Measurements from ENCODE around the gene PYHIN1.

The PYHIN1 gene

GRCh38 chr1:158931055-158931737 is at the start of gene PYHIN1:
TSS of gene PYHIN1 (plus strand) at chr1:158931552. CDS start at chr1:158936911, 5,359 bp downstream.
- DNase-seq: no peak

- no peak for DNase-seq
Observed at GRCh38 chr1:158893654-158894053, 37.7 kb upstream of the PYHIN1 start.

- DNase-seq: no peak
Observed at GRCh38 chr1:158898722-158899121, 32.6 kb upstream of the PYHIN1 start.

GRCh38 chr1:158901623-158902022 is 29.7 kb upstream of the PYHIN1 start:
- no peak for DNase-seq

- DNase-seq: no peak
Observed at GRCh38 chr1:158916085-158916484, 15.3 kb upstream of the PYHIN1 start.

- no peak for DNase-seq
Observed at GRCh38 chr1:158924677-158925076, 6.7 kb upstream of the PYHIN1 start.

GRCh38 chr1:158930504-158930903 is 848 bp upstream of the PYHIN1 start:
- no peak for DNase-seq

GRCh38 chr1:158932171-158932570 is 819 bp downstream of the PYHIN1 start:
- no peak for DNase-seq

GRCh38 chr1:158933621-158934020 is 2.3 kb downstream of the PYHIN1 start:
- no peak for DNase-seq

GRCh38 chr1:158939180-158939579 is 7.8 kb downstream of the PYHIN1 start:
- DNase-seq: no peak

GRCh38 chr1:158941317-158941716 is 10.0 kb downstream of the PYHIN1 start:
- DNase-seq: no peak

- DNase-seq: no peak
Observed at GRCh38 chr1:158942490-158942889, 11.1 kb downstream of the PYHIN1 start.

GRCh38 chr1:158943059-158943458 is 11.7 kb downstream of the PYHIN1 start:
- no peak for DNase-seq

- DNase-seq: no peak
Observed at GRCh38 chr1:158945061-158945460, 13.7 kb downstream of the PYHIN1 start.

GRCh38 chr1:158946785-158947184 is 15.4 kb downstream of the PYHIN1 start:
- DNase-seq: no peak

GRCh38 chr1:158951956-158952355 is 20.6 kb downstream of the PYHIN1 start:
- no peak for DNase-seq

GRCh38 chr1:158952416-158952815 is 21.1 kb downstream of the PYHIN1 start:
- no peak for DNase-seq

GRCh38 chr1:158961178-158961577 is 29.8 kb downstream of the PYHIN1 start:
- DNase-seq: no peak

GRCh38 chr1:158962983-158963382 is 31.6 kb downstream of the PYHIN1 start:
- DNase-seq: no peak

- no peak for DNase-seq
Observed at GRCh38 chr1:158969166-158969565, 37.8 kb downstream of the PYHIN1 start.

- no peak for DNase-seq
Observed at GRCh38 chr1:158969855-158970254, 38.5 kb downstream of the PYHIN1 start.

GRCh38 chr1:158972841-158973240 is 41.5 kb downstream of the PYHIN1 start:
- no peak for DNase-seq

- no peak for DNase-seq
Observed at GRCh38 chr1:158976219-158976618, 44.9 kb downstream of the PYHIN1 start.

GRCh38 chr1:158978730-158979129 is 47.4 kb downstream of the PYHIN1 start:
- no peak for DNase-seq

GRCh38 chr1:158979229-158979628 is 47.9 kb downstream of the PYHIN1 start:
- DNase-seq: no peak
